M059J (cell line): ENCODE data around the gene VMP1. TPM values are rescaled to one million over a fixed set of nuclear protein-coding genes. Genes with fewer than 3 reads are reported as not detected.
"Not testable (repeated sequence)": the region's sequence is repeated elsewhere in the genome, so short reads cannot be mapped to it uniquely, and the experiment has no call there.

Experiments used
- DNase-seq: peaks from one replicate; pipeline ENCODE4 v3.0.0-alpha.2; 2012; ENCODE audit warnings: low read depth
- total RNA-seq: library from RNA; depleted of rRNA; stranded (reverse); fragments of >200 nt; shearing (Covaris generic); gene quantifications from 2 replicates; pipeline ENCODE4 v1.2.3, GENCODE V29; 2014

The VMP1 gene
- total RNA-seq, 1 experiment from 2014 or later, result 170 TPM

GRCh38 chr17:59839651-59840328 is 132.3 kb downstream of the VMP1 start:
- peak; percentile 46 for DNase-seq

- DNase-seq, result peak; percentile 54
Measured at GRCh38 chr17:59840329-59841090, 133.1 kb downstream of the VMP1 start.

- peak; percentile 66 for DNase-seq
Measured at GRCh38 chr17:59841091-59841881, 133.8 kb downstream of the VMP1 start.

DNA sequence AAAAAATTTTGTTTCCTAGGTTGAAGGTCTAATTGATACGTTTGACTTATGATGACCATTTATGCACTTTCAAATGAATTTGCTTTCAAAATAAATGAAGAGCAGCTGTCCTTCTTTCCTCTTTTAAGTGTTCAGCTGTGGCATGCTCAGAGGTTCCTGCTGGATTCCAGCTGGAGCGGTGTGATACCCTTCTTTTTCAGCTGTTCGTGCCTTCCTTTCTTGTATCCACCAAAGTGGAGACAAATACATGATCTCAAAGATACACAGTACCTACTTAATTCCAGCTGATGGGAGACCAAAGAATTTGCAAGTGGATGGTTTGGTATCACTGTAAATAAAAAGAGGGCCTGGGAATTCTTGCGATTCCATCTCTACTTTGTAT is 134.4 kb downstream of the VMP1 start:
- DNase-seq, result not testable (repeated sequence)

DNA sequence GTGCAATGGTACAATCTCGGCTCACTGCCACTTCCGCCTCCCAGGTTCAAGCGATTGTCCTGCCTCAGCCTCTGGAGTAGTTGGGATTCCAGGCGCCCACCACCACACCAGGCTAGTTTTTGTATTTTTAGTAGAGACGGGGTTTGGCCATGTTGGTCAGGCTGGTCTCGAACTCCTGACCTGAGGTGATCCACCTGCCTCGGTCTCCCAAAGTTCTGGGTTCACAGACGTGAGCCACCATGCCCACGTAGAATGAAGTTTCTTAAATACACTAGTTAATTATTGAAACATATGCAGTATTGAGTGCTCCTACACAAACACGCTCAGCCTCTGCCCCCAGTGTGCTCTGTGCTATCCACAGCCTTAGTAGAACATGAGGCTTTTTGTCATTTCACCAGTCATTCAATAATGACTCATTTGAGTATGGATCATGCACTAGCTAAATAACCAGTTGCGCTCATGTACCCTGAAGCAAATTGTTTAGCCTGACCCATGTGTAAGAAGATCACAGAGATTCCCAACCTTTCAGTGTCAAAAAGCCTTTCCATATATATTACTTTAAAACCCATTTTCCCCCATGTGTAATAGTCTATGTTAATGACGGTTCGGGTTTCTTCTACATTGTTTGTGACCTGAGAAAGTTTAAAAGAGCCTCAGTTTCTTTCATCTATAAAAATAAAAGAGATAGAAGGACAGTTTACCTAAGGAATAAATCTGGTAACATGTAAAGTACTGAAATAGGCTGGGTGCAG is 135.6 kb downstream of the VMP1 start:
- peak; percentile 98 for DNase-seq

- peak; percentile 72 for DNase-seq
Measured at GRCh38 chr17:59844884-59845594, 137.6 kb downstream of the VMP1 start.

- peak; percentile 95 for DNase-seq
Measured at GRCh38 chr17:59845595-59846393, 138.3 kb downstream of the VMP1 start.

- DNase-seq, result peak; percentile 92
Measured at GRCh38 chr17:59846394-59847165, 139.1 kb downstream of the VMP1 start.

- DNase-seq, result no peak
Measured at GRCh38 chr17:59848385-59848668, 140.9 kb downstream of the VMP1 start.

- peak; percentile 58 for DNase-seq
Measured at GRCh38 chr17:59848778-59849177, 141.3 kb downstream of the VMP1 start.

DNA sequence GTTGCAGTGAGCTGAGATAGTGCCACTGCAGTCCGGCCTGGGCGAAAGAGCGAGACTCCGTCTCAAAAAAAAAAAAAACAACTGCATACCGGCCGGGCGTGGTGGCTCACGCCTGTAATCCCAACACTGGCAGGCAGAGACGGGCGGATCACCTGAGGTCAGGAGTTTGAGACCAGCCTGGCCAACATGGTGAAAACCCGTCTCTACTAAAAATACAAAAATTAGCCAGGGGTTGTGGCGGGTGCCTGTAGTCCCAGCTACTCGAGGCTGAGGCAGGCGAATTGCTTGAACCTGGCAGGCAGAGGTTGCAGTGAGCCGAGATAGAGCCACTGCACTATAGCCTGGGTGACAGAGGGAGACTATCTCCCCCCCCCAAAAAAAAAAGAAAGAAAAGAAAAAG is 142.9 kb downstream of the VMP1 start:
- DNase-seq, result not testable (repeated sequence)

- DNase-seq, result peak; percentile 94
Measured at GRCh38 chr17:59851439-59852375, 144.3 kb downstream of the VMP1 start.

- DNase-seq, result not testable (repeated sequence)
Measured at GRCh38 chr17:59852847-59853167, 145.4 kb downstream of the VMP1 start.

GRCh38 chr17:59853168-59853918 is 145.9 kb downstream of the VMP1 start:
- DNase-seq, result peak; percentile 95

DNA sequence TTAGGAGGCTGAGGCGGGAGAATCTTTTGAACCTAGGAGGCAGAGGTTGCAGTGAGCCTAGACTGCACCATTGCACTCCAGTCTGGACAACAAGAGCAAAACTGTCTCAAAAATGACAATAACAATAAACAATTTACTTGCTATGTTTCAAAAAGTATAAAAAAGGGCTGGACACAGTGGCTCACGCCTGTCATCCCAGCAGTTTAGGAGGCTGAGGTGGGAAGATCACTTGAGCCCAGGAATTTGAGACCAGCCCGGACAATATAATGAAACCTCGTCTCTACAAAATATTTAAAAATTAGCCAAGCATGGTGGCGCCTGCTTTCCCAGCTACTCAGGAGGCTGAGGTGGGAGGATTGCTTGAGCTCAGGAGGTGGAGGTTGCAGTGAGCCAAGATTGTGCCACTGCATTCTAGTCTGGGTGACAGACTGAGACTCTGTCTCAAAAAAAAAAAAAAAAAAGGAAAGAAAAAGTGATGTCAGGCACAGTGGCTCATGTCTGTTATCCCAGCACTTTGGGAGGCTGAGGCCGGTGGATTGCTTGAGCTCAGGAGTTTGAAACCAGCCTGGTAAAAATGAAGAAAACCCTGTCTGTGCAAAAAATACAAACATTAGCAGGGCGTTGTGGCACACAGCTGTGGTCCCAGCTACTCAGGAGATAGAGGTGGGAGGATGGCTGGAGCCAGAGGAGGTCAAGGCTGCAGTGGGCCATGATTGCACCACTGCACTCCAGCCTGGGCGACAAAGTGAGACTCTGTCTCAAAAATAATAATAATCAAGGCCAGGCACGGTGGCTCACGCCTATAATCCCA is 146.7 kb downstream of the VMP1 start:
- DNase-seq, result not testable (repeated sequence)

- no peak for DNase-seq
Measured at GRCh38 chr17:59856859-59857794, 149.7 kb downstream of the VMP1 start.
